Hematopoietic multipotent progenitor cell (in vitro differentiated cells): ENCODE measurements around the gene PPP2R2D. TPM values are rescaled to one million over a fixed set of nuclear protein-coding genes. Genes with fewer than 3 reads are reported as not detected.
"Not testable (repeated sequence)": the region's sequence is repeated elsewhere in the genome, so short reads cannot be mapped to it uniquely, and the experiment has no call there.

Source experiments
- DNase-seq, 3 donors: peaks; one replicate each; pipeline ENCODE4 v3.0.0-alpha.2; 2011 to 2015; ENCODE audit warnings: low read depth in 2 of 3, low spot score in 2 of 3
- total RNA-seq: library from RNA; depleted of rRNA; stranded (reverse); fragments of >200 nt; gene quantifications from one replicate; pipeline ENCODE4 v1.2.3, GENCODE V29; 2012

The PPP2R2D gene
- total RNA-seq, 1 donor, result 25.6 TPM

GRCh38 chr10:131972474-131973071 is 71.8 kb downstream of the PPP2R2D start:
- no peak for DNase-seq

DNA sequence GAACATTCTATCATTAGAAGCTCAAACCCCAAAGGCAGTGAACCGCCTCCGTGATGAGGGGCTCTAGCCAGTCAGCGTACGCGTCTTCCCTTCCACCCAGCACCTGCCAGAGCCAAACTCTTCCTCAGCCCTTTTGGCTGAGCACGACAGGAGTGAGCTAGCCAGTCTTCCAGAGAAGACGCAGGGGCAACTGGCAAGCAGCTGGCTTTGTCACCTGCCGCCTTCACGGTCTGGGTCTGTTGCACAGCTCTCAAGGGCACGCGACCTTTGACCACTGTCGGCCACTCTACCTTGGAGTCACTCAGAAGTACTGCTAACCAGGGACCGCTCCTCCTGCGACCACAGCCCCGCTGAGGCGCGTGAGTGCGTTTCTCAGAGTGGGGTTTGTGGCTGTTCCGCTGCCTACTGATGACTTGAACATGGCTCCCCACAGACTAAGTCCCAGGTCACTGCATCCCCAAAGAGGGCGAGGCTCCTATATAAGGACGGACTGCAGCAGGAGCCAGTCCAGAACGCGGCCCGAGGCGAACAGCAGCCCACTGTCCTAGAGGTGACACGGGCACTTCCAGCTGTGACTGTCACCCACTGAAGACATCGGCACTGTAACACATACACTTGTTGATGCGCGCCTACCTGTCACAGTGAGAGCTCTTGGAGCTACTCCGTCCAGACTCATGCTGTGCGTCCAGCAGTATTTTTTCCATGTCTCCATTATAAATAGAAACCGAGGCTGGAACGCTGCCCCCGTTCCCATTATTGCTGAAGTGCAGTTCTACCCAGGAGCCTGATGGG is 72.5 kb downstream of the PPP2R2D start:
- no peak for DNase-seq

- no peak for DNase-seq
These were observed 73.4 kb downstream of the PPP2R2D start for GRCh38 chr10:131974034-131974817.

DNA sequence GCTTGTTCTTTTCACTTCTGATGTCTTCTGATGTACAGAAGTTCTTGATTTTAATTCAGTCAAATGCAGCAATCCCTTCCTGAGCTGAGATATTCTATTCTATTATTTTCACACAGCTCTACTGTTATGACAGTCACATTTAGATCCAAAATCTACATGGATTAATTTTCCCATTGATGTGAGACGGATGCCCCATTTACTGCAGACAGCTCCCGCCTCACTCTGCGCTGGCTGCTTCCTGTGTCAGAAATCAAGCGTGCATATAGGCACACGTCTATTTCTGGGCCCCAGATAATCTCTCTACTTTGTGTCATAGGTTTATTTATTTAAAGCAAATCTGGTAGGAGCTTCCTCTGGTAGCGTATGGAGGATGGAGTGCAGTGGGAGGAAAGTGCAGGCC is 74.2 kb downstream of the PPP2R2D start:
- no peak for DNase-seq

DNA sequence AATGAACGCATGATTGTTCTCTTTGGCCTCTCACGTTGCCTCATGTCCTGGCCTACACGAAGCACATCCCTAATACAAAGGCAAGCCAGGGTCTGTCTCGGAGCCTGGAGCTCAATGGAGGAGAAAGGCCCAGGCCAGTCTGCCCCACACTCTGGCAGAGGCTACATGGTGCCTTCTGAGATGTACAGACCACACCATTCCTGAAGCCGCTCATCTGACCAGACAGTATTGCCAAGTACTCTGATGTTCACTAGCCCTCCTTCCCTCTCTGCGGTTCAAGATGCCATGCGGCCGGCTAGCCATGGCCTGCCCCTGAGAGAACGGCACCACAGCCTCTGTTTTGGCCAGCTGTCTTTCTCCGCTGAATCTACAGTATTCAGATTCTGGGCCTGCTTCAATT is 75.0 kb downstream of the PPP2R2D start:
- no peak for DNase-seq

DNA sequence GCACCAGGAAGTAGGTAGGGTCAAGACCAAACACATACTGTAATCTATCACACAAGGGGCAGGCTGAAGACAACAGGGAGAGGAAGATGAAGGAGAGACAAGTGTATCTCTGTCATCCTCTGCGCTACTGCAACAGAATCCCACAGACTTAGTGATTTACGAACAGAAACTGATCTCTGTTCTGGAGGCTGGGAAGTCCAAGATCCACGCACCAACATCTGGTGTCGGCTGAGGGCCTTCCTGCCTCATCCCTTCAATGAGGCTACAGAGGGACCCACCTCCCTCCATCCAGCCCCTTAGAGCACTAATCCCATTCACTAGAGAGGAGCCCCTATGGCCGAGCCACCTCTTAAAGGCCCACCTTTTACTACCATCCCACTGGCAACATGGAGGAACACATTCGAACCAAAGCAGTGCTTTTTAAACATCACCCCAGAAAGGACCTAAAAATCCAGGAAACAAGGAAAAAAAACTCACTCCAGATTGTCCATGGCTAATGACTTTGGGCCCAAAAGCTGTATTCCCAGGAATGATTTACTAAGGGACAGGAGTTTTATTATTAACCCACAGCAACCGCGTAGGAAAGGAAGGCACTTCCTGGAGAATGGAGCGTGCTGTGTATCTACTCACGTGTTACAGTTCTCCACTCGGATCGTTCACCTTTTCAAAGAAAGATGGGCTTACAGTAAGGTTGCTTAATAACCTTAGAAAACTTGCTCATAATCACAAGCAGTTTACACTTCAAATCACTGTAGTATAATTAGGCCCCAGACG is 76.7 kb downstream of the PPP2R2D start:
- DNase-seq, result no peak

DNA sequence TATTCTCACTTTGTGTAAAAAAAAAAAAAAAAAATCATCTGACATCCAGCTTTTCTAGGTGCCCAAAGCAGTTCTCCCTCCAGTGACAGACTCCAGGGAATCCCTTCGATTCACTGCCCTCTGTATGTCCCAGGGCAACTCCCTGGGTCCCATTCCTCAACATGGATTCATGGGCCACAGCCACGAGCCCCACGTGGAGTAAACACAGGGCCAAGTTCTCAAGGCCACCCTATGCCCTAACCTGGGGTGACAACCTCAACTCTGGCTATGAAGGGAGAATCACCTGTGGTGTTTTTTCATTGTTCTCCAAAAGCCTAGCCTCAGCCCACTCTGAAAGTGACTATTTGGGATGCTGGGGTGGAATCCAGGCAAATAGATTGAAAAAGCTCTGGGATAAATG is 77.6 kb downstream of the PPP2R2D start:
- no peak for DNase-seq

DNA sequence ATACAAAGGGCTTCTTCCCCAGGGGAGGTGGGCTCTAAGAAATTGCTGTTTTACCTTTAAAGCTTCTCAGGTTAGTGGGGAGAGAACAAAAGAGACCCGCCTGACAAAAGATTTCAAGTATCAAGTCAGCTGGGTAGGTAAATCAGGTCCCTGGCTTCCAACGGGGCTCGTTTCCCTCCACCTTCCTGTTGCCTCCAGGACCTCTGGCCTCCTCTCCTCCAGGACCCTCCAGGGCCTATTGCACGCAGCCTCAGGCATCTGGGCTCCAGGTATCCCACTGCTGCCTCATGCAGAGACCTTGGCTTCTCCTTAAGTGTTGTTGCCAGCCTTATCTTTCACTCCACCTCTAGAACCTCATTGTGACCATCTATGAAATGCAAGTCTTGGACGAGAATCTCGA is 78.0 kb downstream of the PPP2R2D start:
- DNase-seq, result no peak

GRCh38 chr10:131979336-131979735 is 78.5 kb downstream of the PPP2R2D start:
- no peak for DNase-seq

GRCh38 chr10:131979821-131980270 is 79.0 kb downstream of the PPP2R2D start:
- DNase-seq, result no peak

- no peak for DNase-seq
These were observed 79.5 kb downstream of the PPP2R2D start for GRCh38 chr10:131980321-131980720.

- peak in 1 of 3 donors; percentile 18 for DNase-seq
These were observed 80.1 kb downstream of the PPP2R2D start for GRCh38 chr10:131980761-131981428.

DNA sequence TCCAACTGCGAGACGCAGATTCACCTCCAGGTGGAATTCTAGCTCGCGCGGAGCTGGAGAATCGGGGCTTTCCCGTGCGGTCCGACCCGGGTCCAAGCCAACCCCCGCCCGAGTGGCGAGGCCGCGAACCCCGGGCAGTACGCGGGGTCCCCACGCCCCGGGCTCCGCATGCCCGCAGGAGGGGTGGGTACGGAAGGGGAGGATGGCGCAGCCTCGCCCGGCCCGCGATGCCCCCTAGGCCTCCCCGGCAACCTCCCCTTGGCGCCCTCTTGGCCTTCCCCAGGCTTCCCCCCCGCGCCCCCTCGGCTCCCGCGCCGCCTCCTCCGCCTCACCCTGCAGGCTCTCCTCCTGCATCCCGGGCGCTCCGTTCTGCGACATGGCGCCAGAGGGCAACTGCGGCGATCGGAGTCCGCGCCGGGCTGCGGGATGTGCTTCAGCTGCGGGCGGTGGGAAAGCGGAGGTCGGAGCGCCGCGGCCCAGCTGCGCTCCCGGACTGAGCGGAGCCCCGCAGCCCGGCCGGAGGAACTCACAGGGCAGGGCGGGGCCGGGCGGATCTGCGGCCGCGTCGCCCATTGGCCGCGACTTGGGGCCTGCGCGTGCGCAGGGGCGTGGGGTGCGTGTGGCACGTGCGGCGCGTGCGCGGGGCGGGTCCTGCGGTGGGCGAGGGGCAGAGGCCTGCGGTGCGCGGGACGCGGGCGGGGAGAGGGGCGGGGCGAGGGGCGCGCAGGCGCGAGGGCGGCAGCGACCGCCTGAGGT is 80.8 kb downstream of the PPP2R2D start, which contains the start of gene BNIP3:
Gene BNIP3 (minus strand): TSS at position 495 of the 756 bp plus-strand sequence. CDS start 117 bp downstream, at position 378.
- DNase-seq, result peak; percentile 90 to 95 (median 93)

DNA sequence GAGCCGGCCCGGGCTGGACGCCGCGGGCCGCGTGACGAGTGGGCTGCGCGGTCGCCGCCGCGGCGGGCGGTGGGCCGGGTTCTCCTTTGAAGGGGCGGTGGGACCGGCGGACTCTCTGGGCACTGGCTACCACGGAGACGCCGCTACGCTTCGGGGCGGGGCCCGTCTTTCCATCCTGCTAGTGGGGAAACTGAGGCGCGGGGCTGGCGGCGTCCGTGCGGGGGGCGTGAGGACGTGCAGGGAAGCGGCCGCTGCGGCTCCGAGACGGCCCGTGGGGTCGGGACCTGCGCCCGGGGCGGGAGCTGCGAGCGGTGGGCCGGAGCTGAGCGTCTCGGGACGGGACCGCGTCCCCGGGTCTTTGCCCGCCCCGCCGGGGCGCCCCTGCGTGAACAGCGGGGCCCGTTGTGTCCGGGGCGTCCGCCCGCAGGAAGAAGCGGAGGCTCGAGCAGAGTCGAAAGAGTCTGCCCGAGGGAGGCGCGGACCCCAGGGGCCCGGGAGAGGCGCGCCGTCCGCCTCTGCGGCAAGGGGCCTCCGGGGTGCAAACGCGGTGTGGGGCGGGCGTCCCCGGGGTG is 81.5 kb downstream of the PPP2R2D start:
- DNase-seq, result peak in 1 of 3 donors; percentile 14

- DNase-seq, result no peak
These were observed 82.0 kb downstream of the PPP2R2D start for GRCh38 chr10:131982796-131983195.

DNA sequence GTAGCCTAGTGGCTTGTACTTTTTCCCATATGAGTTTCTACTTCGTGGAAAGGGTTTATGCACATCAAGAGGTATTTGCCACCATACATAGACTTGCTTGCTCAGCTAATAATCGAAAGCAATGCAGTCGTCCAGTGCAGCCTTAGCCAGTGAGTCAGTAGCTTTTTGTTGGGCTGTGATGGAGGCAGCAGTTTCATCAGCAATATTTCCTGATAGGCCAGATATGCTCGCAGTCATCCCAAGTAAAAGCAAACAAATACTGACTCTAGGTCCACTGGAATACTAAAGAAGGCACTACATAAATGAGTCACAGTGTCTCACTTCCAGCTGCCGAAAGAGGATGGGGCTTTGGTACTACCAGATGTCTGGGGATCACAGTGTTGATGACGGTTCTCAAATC is 83.0 kb downstream of the PPP2R2D start:
- DNase-seq, result no peak

GRCh38 chr10:131986851-131987250 is 86.0 kb downstream of the PPP2R2D start:
- DNase-seq, result not testable (repeated sequence)

- DNase-seq, result not testable (repeated sequence)
These were observed 86.5 kb downstream of the PPP2R2D start for GRCh38 chr10:131987301-131987700.

DNA sequence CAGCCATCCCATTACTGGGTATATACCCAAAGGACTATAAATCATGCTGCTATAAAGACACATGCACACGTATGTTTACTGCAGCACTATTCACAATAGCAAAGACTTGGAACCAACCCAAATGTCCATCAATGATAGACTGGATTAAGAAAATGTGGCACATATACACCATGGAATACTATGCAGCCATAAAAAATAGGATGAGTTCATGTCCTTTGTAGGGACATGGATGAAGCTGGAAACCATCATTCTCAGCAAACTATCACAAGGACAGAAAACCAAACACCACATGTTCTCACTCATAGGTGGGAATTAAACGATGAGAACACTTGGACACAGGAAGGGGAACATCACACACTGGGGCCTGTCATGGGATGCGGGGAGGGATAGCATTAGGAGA is 87.0 kb downstream of the PPP2R2D start:
- DNase-seq, result not testable (repeated sequence)
